T-helper 1 cell treated with Interleukin-12 subunit alpha and Interleukin-12 subunit beta and Interleukin-4 antibody, amounts not matched to agents 30 μg/mL and 1 μg/mL, for 36 hours (primary cell): ENCODE measurements around the gene TRAF1.

Experiments used
- H3K27ac Mint-ChIP-seq: one replicate; pipeline ENCODE4 v1.8.0; 2021; ENCODE audit warnings: mild to moderate bottlenecking, mixed read lengths
- H3K27me3 Mint-ChIP-seq: one replicate; pipeline ENCODE4 v1.8.0; 2021; ENCODE audit warnings: low read depth, mixed read lengths
- H3K36me3 Mint-ChIP-seq: one replicate; pipeline ENCODE4 v1.8.0; 2021; ENCODE audit warnings: low read depth, mixed read lengths
- H3K4me1 Mint-ChIP-seq: one replicate; pipeline ENCODE4 v1.8.0; 2021; ENCODE audit warnings: low read depth, mixed read lengths
- H3K4me3 Mint-ChIP-seq: one replicate; pipeline ENCODE4 v1.8.0; 2021; ENCODE audit warnings: mild to moderate bottlenecking, moderate library complexity, mixed read lengths
- H3K9me3 Mint-ChIP-seq: one replicate; pipeline ENCODE4 v1.8.0; 2021; ENCODE audit warnings: mixed read lengths

Gene TRAF1

GRCh38 chr9:120912958-120913646 is 13.5 kb downstream of the TRAF1 start:
- H3K36me3 Mint-ChIP-seq: peaks cover 77% of the 10 kb centered on the region
- H3K27ac Mint-ChIP-seq: peak overlapping the region; percentile 67
- H3K4me1 Mint-ChIP-seq: peaks cover 63% of the 10 kb centered on the region
- no peak overlapping the region for H3K4me3 Mint-ChIP-seq
- no peaks in the 10 kb centered on the region for H3K27me3 Mint-ChIP-seq
- H3K9me3 Mint-ChIP-seq: peaks cover 9% of the 10 kb centered on the region

DNA sequence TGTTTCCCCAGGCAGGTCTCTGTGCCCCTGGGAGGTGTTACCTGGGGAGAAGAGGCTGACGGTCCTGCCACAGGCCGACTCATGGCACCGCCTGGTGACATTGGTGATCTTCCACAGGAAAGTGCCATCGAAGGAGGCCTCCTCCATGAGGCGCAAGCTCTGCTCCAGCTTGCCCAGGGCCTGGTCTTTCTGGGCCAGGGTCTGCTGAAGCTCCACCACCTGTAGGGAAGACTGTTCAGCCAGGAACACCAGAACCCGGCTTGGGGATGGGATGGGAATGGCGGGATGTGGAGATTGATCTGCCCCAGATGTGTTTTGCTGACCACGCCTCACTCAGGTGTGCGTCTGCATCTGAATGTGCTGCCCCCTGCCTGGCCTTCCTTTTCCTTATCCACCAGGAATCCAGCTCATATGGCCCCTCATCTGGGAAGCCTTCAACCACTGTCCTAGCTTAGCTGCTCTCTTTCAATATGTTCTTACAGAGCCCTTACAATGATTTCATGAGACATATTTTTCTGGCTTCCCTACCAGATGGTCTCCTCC is 15.2 kb downstream of the TRAF1 start:
- no peaks in the 10 kb centered on the region for H3K27me3 Mint-ChIP-seq
- H3K4me3 Mint-ChIP-seq: no peak overlapping the region
- H3K4me1 Mint-ChIP-seq: peaks cover 63% of the 10 kb centered on the region
- peak overlapping the region; percentile 59 for H3K27ac Mint-ChIP-seq
- H3K9me3 Mint-ChIP-seq: no peaks in the 10 kb centered on the region
- peaks cover 76% of the 10 kb centered on the region for H3K36me3 Mint-ChIP-seq

DNA sequence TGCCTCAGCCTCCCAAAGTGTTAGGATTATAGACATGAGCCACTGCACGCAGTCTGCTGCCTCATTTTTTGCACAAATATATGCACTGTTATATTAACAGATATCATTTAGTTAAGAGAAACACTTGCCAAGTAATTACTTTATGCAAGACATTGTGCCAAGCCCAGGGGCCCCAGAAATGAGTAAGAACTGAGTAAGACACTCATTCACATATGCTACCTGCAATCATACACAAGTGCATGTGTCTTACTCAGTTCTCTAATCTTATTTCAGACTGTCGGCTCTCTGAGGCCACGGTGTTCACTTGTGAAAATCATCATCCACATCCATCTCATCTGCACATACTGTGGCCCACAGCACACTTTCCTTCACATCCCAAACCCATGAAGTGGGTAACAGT is 16.0 kb downstream of the TRAF1 start:
- peaks cover 64% of the 10 kb centered on the region for H3K4me1 Mint-ChIP-seq
- H3K27ac Mint-ChIP-seq: peak overlapping the region; percentile 74
- H3K9me3 Mint-ChIP-seq: no peaks in the 10 kb centered on the region
- H3K27me3 Mint-ChIP-seq: no peaks in the 10 kb centered on the region
- H3K4me3 Mint-ChIP-seq: peak overlapping the region; percentile 40
- H3K36me3 Mint-ChIP-seq: peaks cover 77% of the 10 kb centered on the region

- Mint-ChIP-seq H3K36me3 (peaks cover 83% of the 10 kb centered on the region), H3K4me3 (no peak overlapping the region), H3K9me3 (no peaks in the 10 kb centered on the region), H3K27ac (peak overlapping the region; percentile 70), H3K27me3 (no peaks in the 10 kb centered on the region), H3K4me1 (peaks cover 71% of the 10 kb centered on the region)
These were observed 16.7 kb downstream of the TRAF1 start for GRCh38 chr9:120909904-120910303.

GRCh38 chr9:120905315-120906164 is 21.1 kb downstream of the TRAF1 start:
- Mint-ChIP-seq H3K36me3 (peaks cover 67% of the 10 kb centered on the region), H3K27ac (peak overlapping the region; percentile 88), H3K9me3 (no peaks in the 10 kb centered on the region), H3K27me3 (no peaks in the 10 kb centered on the region), H3K4me1 (peaks cover 64% of the 10 kb centered on the region), H3K4me3 (peak overlapping the region; percentile 50)

DNA sequence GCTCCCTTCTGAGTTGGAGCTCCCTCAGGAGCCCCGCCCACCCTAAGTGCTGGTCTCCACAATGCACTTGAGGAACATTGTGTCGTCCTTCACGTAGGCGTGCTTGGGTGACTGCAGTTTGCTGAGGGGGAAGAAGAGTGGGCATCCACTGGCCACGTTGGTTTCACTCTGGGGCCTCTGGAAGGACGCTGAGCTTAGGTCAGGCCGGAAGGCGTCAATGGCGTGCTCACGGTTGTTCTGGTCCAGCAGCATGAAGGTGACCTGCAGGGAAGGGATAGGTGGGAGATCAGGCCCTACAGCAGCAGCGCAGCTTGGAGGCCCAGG is 21.7 kb downstream of the TRAF1 start:
- Mint-ChIP-seq H3K27me3 (no peaks in the 10 kb centered on the region), H3K9me3 (no peaks in the 10 kb centered on the region), H3K4me3 (peak overlapping the region; percentile 50), H3K4me1 (peaks cover 62% of the 10 kb centered on the region), H3K36me3 (peaks cover 69% of the 10 kb centered on the region), H3K27ac (peak overlapping the region; percentile 88)

GRCh38 chr9:120904061-120904977 is 22.3 kb downstream of the TRAF1 start:
- Mint-ChIP-seq H3K9me3 (no peaks in the 10 kb centered on the region), H3K4me3 (peak overlapping the region; percentile 50), H3K27ac (peak overlapping the region; percentile 88), H3K4me1 (peaks cover 60% of the 10 kb centered on the region), H3K36me3 (peaks cover 66% of the 10 kb centered on the region), H3K27me3 (no peaks in the 10 kb centered on the region)

DNA sequence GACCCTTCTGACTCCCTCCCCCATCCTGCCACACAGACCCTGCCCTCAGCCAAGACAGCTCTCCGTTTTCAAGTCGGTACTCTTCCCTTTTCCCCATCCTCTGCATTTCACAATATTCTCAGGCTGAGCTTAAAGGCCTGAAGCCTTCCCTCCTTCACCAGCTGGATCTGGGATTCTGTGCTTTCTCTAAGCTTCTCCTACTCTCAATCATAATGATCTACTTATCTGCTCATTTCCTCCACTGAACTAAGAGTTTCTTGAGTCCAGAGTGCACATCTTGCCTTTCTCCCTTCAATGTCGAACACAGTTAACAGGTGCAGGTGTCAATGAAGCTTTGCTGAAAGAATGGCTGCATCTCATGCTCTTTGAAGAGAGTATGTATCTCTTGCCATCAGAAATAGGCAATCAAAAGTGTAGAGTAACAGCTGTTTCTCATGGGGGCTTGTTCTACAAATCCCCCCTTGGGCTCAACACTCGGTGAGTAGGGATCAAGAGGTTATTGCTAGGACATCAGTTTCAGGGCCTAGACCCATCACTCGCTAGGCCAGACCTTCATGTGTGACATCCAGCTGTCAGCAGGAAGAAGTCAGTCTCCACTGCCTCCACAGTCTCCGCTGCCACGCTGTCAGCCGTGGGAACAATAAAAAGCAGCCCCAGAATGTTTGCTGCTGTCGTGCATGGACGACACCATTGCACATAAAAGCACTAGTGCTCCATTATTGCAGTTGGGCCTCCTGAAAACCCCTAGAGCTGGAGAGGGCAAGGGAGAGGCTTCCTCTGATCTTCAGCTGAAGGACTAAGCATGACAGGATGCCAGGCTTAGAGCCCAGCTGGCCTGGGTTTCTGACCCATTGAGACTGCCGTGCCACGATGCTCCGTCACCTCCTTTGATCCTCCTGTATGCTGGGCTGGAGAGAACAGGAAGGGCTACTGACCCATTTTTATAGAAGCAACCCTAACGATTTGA is 23.7 kb downstream of the TRAF1 start:
- Mint-ChIP-seq H3K27ac (peak overlapping the region; percentile 88), H3K9me3 (no peaks in the 10 kb centered on the region), H3K27me3 (no peaks in the 10 kb centered on the region), H3K4me3 (peak overlapping the region; percentile 40), H3K4me1 (peaks cover 63% of the 10 kb centered on the region), H3K36me3 (peaks cover 63% of the 10 kb centered on the region)

GRCh38 chr9:120901755-120902568 is 24.6 kb downstream of the TRAF1 start:
- Mint-ChIP-seq H3K4me3 (no peak overlapping the region), H3K36me3 (peaks cover 60% of the 10 kb centered on the region), H3K9me3 (no peaks in the 10 kb centered on the region), H3K27ac (peak overlapping the region; percentile 88), H3K4me1 (peaks cover 62% of the 10 kb centered on the region), H3K27me3 (no peaks in the 10 kb centered on the region)

- Mint-ChIP-seq H3K4me1 (peaks cover 57% of the 10 kb centered on the region), H3K4me3 (no peak overlapping the region), H3K9me3 (no peaks in the 10 kb centered on the region), H3K27me3 (no peaks in the 10 kb centered on the region), H3K27ac (peak overlapping the region; percentile 82), H3K36me3 (peaks cover 52% of the 10 kb centered on the region)
These were observed 25.8 kb downstream of the TRAF1 start for GRCh38 chr9:120900824-120901223.

DNA sequence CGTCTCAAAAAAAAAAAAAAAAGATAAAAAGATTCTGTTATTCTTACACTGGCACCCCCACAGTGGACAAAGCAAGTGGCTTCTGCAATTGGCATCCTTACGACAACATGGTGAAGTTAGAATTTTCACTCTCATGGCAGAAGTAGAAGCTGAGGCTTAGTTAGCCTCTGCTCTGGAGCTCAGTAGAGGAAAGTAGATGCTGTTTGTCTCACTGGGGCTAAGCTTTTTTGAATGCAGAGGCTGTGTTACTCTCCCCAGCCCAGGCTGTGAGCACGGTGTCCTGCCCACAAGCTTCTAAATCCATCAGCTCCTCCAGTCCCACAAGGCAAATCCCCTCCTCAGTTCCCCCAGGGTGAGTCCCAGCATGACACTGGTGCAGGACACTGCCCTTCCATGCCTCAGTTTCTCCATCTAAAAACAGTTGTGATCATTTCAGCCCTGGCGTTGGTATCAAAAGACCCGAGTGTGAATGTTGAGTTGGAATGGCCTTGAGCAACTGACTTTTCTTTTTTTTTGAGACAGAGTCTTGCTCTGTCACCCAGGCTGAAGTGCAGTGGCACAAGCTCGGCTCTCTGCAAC is 27.0 kb downstream of the TRAF1 start:
- Mint-ChIP-seq H3K4me1 (peaks cover 53% of the 10 kb centered on the region), H3K36me3 (peaks cover 39% of the 10 kb centered on the region), H3K27ac (peak overlapping the region; percentile 34), H3K27me3 (no peaks in the 10 kb centered on the region), H3K9me3 (no peaks in the 10 kb centered on the region), H3K4me3 (no peak overlapping the region)

GRCh38 chr9:120898396-120898795 is 28.2 kb downstream of the TRAF1 start:
- Mint-ChIP-seq H3K27me3 (no peaks in the 10 kb centered on the region), H3K36me3 (peaks cover 35% of the 10 kb centered on the region), H3K4me3 (peak overlapping the region; percentile 14), H3K9me3 (no peaks in the 10 kb centered on the region), H3K27ac (peak overlapping the region; percentile 52), H3K4me1 (peaks cover 45% of the 10 kb centered on the region)
